HL-60/S4 (cell line): ENCODE data around the gene SMIM11.
"Not testable (repeated sequence)": the region's sequence is repeated elsewhere in the genome, so short reads cannot be mapped to it uniquely, and the experiment has no call there.

ENCODE experiments used
- in situ Hi-C: fragments of 300-500 bp; cut with MboI; formaldehyde crosslinking; loops from 2 replicates; pipeline ENCODE4 v1.14.3; 2022; ENCODE audit warnings: low sequenced_read_pairs

Gene SMIM11

GRCh38 chr21:34374940-34375618, at the start of gene SMIM11:
Gene SMIM11 (plus strand): TSS chr21:34375507. CDS start chr21:34379505, 3,998 bp downstream.
- in situ Hi-C loops, result not testable (repeated sequence)

GRCh38 chr21:34330055-34330454, 45.3 kb upstream of the SMIM11 start:
- in situ Hi-C loops, result no loop called here

GRCh38 chr21:34331726-34332125, 43.6 kb upstream of the SMIM11 start:
- in situ Hi-C loops, result no loop called here

GRCh38 chr21:34332347-34332746, 43.0 kb upstream of the SMIM11 start:
- in situ Hi-C loops, result no loop called here

- in situ Hi-C loops, result no loop called here
These were observed 42.1 kb upstream of the SMIM11 start for GRCh38 chr21:34333121-34333739.

GRCh38 chr21:34335316-34335715, 40.0 kb upstream of the SMIM11 start:
- in situ Hi-C loops, result no loop called here

GRCh38 chr21:34336245-34336644, 39.1 kb upstream of the SMIM11 start:
- in situ Hi-C loops, result no loop called here

GRCh38 chr21:34336756-34337391, 38.4 kb upstream of the SMIM11 start:
- in situ Hi-C loops, result no loop called here

GRCh38 chr21:34337741-34338140, 37.6 kb upstream of the SMIM11 start:
- in situ Hi-C loops, result no loop called here

GRCh38 chr21:34338226-34338625, 37.1 kb upstream of the SMIM11 start:
- in situ Hi-C loops, result no loop called here

- in situ Hi-C loops, result no loop called here
These were observed 35.2 kb upstream of the SMIM11 start for GRCh38 chr21:34340061-34340460.

- in situ Hi-C loops, result no loop called here
These were observed 32.8 kb upstream of the SMIM11 start for GRCh38 chr21:34342476-34342875.

- in situ Hi-C loops, result no loop called here
These were observed 32.0 kb upstream of the SMIM11 start for GRCh38 chr21:34343347-34343746.

GRCh38 chr21:34343838-34344381, 31.4 kb upstream of the SMIM11 start:
- in situ Hi-C loops, result no loop called here

- in situ Hi-C loops, result no loop called here
These were observed 30.7 kb upstream of the SMIM11 start for GRCh38 chr21:34344584-34344983.

- in situ Hi-C loops, result no loop called here
These were observed 30.0 kb upstream of the SMIM11 start for GRCh38 chr21:34345091-34345871.

- in situ Hi-C loops, result no loop called here
These were observed 29.4 kb upstream of the SMIM11 start for GRCh38 chr21:34345892-34346291.

GRCh38 chr21:34348890-34349519, 26.3 kb upstream of the SMIM11 start:
- in situ Hi-C loops, result no loop called here

- in situ Hi-C loops, result no loop called here
These were observed 23.5 kb upstream of the SMIM11 start for GRCh38 chr21:34351786-34352241.

GRCh38 chr21:34352556-34352955, 22.8 kb upstream of the SMIM11 start:
- in situ Hi-C loops, result no loop called here

- in situ Hi-C loops, result no loop called here
These were observed 22.1 kb upstream of the SMIM11 start for GRCh38 chr21:34353182-34353581.
